Activated naive CD4-positive, alpha-beta T cell (primary cell): ENCODE data around the gene NT5DC1.

Experiments used
- DNase-seq, 4 experiments: peaks; one replicate each; lab custom pipeline; 2025; lab: John Stamatoyannopoulos, UW

Gene NT5DC1

GRCh38 chr6:116192786-116193185 lies 92.1 kb downstream of the NT5DC1 start:
- no peak for DNase-seq

GRCh38 chr6:116196841-116197240 lies 96.2 kb downstream of the NT5DC1 start:
- no peak for DNase-seq

- no peak for DNase-seq
Observed at GRCh38 chr6:116200619-116201249, 100.1 kb downstream of the NT5DC1 start.

- DNase-seq: no peak
Observed at GRCh38 chr6:116201538-116201937, 100.9 kb downstream of the NT5DC1 start.

GRCh38 chr6:116205281-116205680 lies 104.6 kb downstream of the NT5DC1 start:
- DNase-seq: no peak

GRCh38 chr6:116206231-116206903 lies 105.7 kb downstream of the NT5DC1 start:
- DNase-seq: no peak

- DNase-seq: no peak
Observed at GRCh38 chr6:116208056-116208785, 107.6 kb downstream of the NT5DC1 start.

- no peak for DNase-seq
Observed at GRCh38 chr6:116210316-116210715, 109.7 kb downstream of the NT5DC1 start.

- no peak for DNase-seq
Observed at GRCh38 chr6:116210750-116211425, 110.2 kb downstream of the NT5DC1 start.

- no peak for DNase-seq
Observed at GRCh38 chr6:116214681-116215080, 114.0 kb downstream of the NT5DC1 start.

- DNase-seq: no peak
Observed at GRCh38 chr6:116215414-116215813, 114.8 kb downstream of the NT5DC1 start.

- no peak for DNase-seq
Observed at GRCh38 chr6:116217069-116217468, 116.4 kb downstream of the NT5DC1 start.

- no peak for DNase-seq
Observed at GRCh38 chr6:116218172-116218633, 117.5 kb downstream of the NT5DC1 start.

- no peak for DNase-seq
Observed at GRCh38 chr6:116218866-116219265, 118.2 kb downstream of the NT5DC1 start.

- DNase-seq: no peak
Observed at GRCh38 chr6:116221067-116221466, 120.4 kb downstream of the NT5DC1 start.

GRCh38 chr6:116221911-116222310 lies 121.3 kb downstream of the NT5DC1 start:
- no peak for DNase-seq

GRCh38 chr6:116223355-116223754 lies 122.7 kb downstream of the NT5DC1 start:
- DNase-seq: no peak

GRCh38 chr6:116229287-116229913 lies 128.7 kb downstream of the NT5DC1 start:
- no peak for DNase-seq

GRCh38 chr6:116234689-116235088 lies 134.0 kb downstream of the NT5DC1 start:
- no peak for DNase-seq

- no peak for DNase-seq
Observed at GRCh38 chr6:116238083-116238482, 137.4 kb downstream of the NT5DC1 start.

GRCh38 chr6:116239256-116239655 lies 138.6 kb downstream of the NT5DC1 start:
- DNase-seq: no peak

- no peak for DNase-seq
Observed at GRCh38 chr6:116239856-116240255, 139.2 kb downstream of the NT5DC1 start.
